COR-L47 (cell line): ENCODE data around the gene SLAMF9.

ENCODE experiments used
- DNase-seq: peaks from one replicate; lab custom pipeline; 2025; lab: John Stamatoyannopoulos, UW

SLAMF9 gene

GRCh38 chr1:159953536-159954515, at the start of gene SLAMF9:
Gene SLAMF9 (minus strand): TSS chr1:159954237. CDS start chr1:159954137, 100 bp downstream.
- no peak for DNase-seq

- no peak for DNase-seq
Measured at GRCh38 chr1:160001440-160001839, 47.4 kb upstream of the SLAMF9 start.

GRCh38 chr1:159999204-159999603, 45.2 kb upstream of the SLAMF9 start:
- no peak for DNase-seq

GRCh38 chr1:159996653-159997052, 42.6 kb upstream of the SLAMF9 start:
- no peak for DNase-seq

- no peak for DNase-seq
Measured at GRCh38 chr1:159994896-159995295, 40.9 kb upstream of the SLAMF9 start.

GRCh38 chr1:159993911-159994310, 39.9 kb upstream of the SLAMF9 start:
- DNase-seq: no peak

GRCh38 chr1:159992161-159992560, 38.1 kb upstream of the SLAMF9 start:
- DNase-seq: no peak

- DNase-seq: no peak
Measured at GRCh38 chr1:159991513-159991912, 37.5 kb upstream of the SLAMF9 start.

- no peak for DNase-seq
Measured at GRCh38 chr1:159990005-159990404, 36.0 kb upstream of the SLAMF9 start.

GRCh38 chr1:159989581-159989980, 35.5 kb upstream of the SLAMF9 start:
- DNase-seq: no peak

- no peak for DNase-seq
Measured at GRCh38 chr1:159988006-159988405, 34.0 kb upstream of the SLAMF9 start.

- no peak for DNase-seq
Measured at GRCh38 chr1:159987186-159987585, 33.1 kb upstream of the SLAMF9 start.

GRCh38 chr1:159986531-159986930, 32.5 kb upstream of the SLAMF9 start:
- no peak for DNase-seq

- no peak for DNase-seq
Measured at GRCh38 chr1:159986093-159986492, 32.1 kb upstream of the SLAMF9 start.

GRCh38 chr1:159985473-159985872, 31.4 kb upstream of the SLAMF9 start:
- DNase-seq: no peak

- no peak for DNase-seq
Measured at GRCh38 chr1:159983681-159984080, 29.6 kb upstream of the SLAMF9 start.

- no peak for DNase-seq
Measured at GRCh38 chr1:159982280-159982679, 28.2 kb upstream of the SLAMF9 start.

GRCh38 chr1:159981351-159982055, 27.5 kb upstream of the SLAMF9 start:
- no peak for DNase-seq

GRCh38 chr1:159980786-159981185, 26.7 kb upstream of the SLAMF9 start:
- no peak for DNase-seq

GRCh38 chr1:159980076-159980475, 26.0 kb upstream of the SLAMF9 start:
- DNase-seq: no peak

- DNase-seq: no peak
Measured at GRCh38 chr1:159979257-159979656, 25.2 kb upstream of the SLAMF9 start.

- no peak for DNase-seq
Measured at GRCh38 chr1:159978107-159978398, 24.0 kb upstream of the SLAMF9 start.

- DNase-seq: no peak
Measured at GRCh38 chr1:159977364-159978106, 23.5 kb upstream of the SLAMF9 start.
